Endothelial cell of umbilical vein (primary cell): Measurements from ENCODE around the gene ANGPT4. TPM values are rescaled to one million over a fixed set of nuclear protein-coding genes. Genes with fewer than 3 reads are reported as not detected.

Experiments
- BruUV-seq: library from RNA; stranded (reverse); fragments of 400-500 nt; replicated peaks from 2 replicates; lab custom pipeline; 2021; lab: Mats Ljungman, UMichigan
- CTCF ChIA-PET: fragments of 300-600, 350-600 bp; sonication (Branson Sonifier 250); formaldehyde crosslinking; loops from one replicate; lab custom pipeline; 2021; ENCODE audit warnings: antibody characterized with exemption, inconsistent platforms; lab: Charles Lee
- POLR2A ChIA-PET: fragments of 300-600, 350-600 bp; sonication (Branson Sonifier 250); formaldehyde crosslinking; loops from one replicate; lab custom pipeline; 2021; ENCODE audit warnings: antibody characterized with exemption, inconsistent platforms; lab: Charles Lee
- DNase-seq: peaks from one replicate; pipeline ENCODE4 v3.0.0-alpha.2; 2011; ENCODE audit warnings: low read depth, low spot score
- FAIRE-seq: peaks from 2 replicates; lab custom pipeline; 2011; peaks lifted over from hg19 to GRCh38; lab: Jason Lieb, UNC
- H2AFZ ChIP-seq: 2 replicates; pipeline ENCODE4 v1.6.0; 2012; ENCODE audit warnings: low read depth, low read length, control low read depth, inconsistent platforms
- H3K27ac ChIP-seq: 2 replicates; pipeline ENCODE4 v1.5.1; 2011; ENCODE audit warnings: low read depth, mild to moderate bottlenecking, control low read depth, low read length, moderate library complexity; ENCODE audit not compliant: insufficient read depth
- H3K27me3 ChIP-seq, 2 experiments: 2 replicates each; pipeline versions ENCODE4 v1.6.0 to v1.6.1; 2011; ENCODE audit warnings: low read length in 2 of 2, mixed read lengths in 1 of 2; ENCODE audit not compliant: control insufficient read depth in 2 of 2, insufficient read depth in 2 of 2
- H3K36me3 ChIP-seq, 2 experiments: 2 replicates in 1 of 2; 3 replicates in 1 of 2; pipeline ENCODE4 v1.5.1; 2011; ENCODE audit warnings: low read length in 2 of 2, mild to moderate bottlenecking in 1 of 2, moderate library complexity in 1 of 2; ENCODE audit not compliant: control insufficient read depth in 2 of 2, insufficient read depth in 2 of 2; ENCODE audit errors: extremely low read depth in 1 of 2
- H3K4me1 ChIP-seq: 3 replicates; pipeline ENCODE4 v1.5.1; 2011; ENCODE audit warnings: mild to moderate bottlenecking, low read length; ENCODE audit not compliant: control insufficient read depth, insufficient read depth; ENCODE audit errors: extremely low read depth
- H3K4me2 ChIP-seq: 2 replicates; pipeline ENCODE4 v1.6.1; 2011; ENCODE audit warnings: low read length, control low read depth, mixed read lengths; ENCODE audit not compliant: insufficient read depth
- H3K4me3 ChIP-seq, 3 experiments: fragments of 200-600 bp in 1 of 3; sonication (generic), shearing (Covaris generic) in 1 of 3; replicated peaks in 1 of 3; 2 replicates each; pipeline ENCODE4 v1.5.1; 2011 to 2016; ENCODE audit warnings: control low read depth in 3 of 3, low read length in 3 of 3, mild to moderate bottlenecking in 2 of 3, inconsistent platforms in 1 of 3, low read depth in 1 of 3, moderate library complexity in 1 of 3; ENCODE audit not compliant: insufficient read depth in 1 of 3
- H3K79me2 ChIP-seq: 2 replicates; pipeline ENCODE4 v1.6.0; 2012; ENCODE audit warnings: low read length, inconsistent platforms; ENCODE audit not compliant: control insufficient read depth, insufficient read depth
- H3K9ac ChIP-seq: replicated peaks from 2 replicates; pipeline ENCODE3; 2011; ENCODE audit warnings: low read length, control low read depth; ENCODE audit not compliant: insufficient read depth; ENCODE audit errors: extremely low read depth
- H3K9me1 ChIP-seq: replicated peaks from 3 replicates; pipeline ENCODE4 v1.6.0; 2011; ENCODE audit warnings: mild to moderate bottlenecking, low read length; ENCODE audit not compliant: control insufficient read depth, insufficient read depth; ENCODE audit errors: extremely low read depth
- H3K9me3 ChIP-seq: replicated peaks from 2 replicates; pipeline ENCODE4 v1.5.1; 2012; ENCODE audit warnings: low read length, inconsistent platforms; ENCODE audit not compliant: control insufficient read depth, insufficient read depth
- H4K20me1 ChIP-seq: replicated peaks from 2 replicates; pipeline ENCODE3; 2011; ENCODE audit warnings: mild to moderate bottlenecking, low read length; ENCODE audit not compliant: control insufficient read depth, insufficient read depth; ENCODE audit errors: extremely low read depth
- CTCF ChIP-seq, 2 donors: IDR thresholded peaks; 1 replicate in 1 of 2; 2 replicates in 1 of 2; pipeline ENCODE4 v1.5.1; 2011; ENCODE audit warnings: low read length in 2 of 2, mild to moderate bottlenecking in 2 of 2, moderate library complexity in 2 of 2, control low read depth in 1 of 2, inconsistent platforms in 1 of 2, low read depth in 1 of 2; ENCODE audit not compliant: insufficient read depth in 1 of 2; ENCODE audit errors: extremely low read depth in 1 of 2
- EZH2 ChIP-seq: IDR thresholded peaks from 2 replicates; pipeline ENCODE4 v1.6.1; 2012; ENCODE audit warnings: borderline replicate concordance, low read depth, mild to moderate bottlenecking, moderate library complexity, low read length, inconsistent platforms; ENCODE audit not compliant: severe bottlenecking
- FOS ChIP-seq: IDR thresholded peaks from 2 replicates; pipeline ENCODE4 v1.6.1; 2011; ENCODE audit warnings: mild to moderate bottlenecking, low read length, moderate library complexity, borderline replicate concordance; ENCODE audit not compliant: insufficient read depth
- GATA2 ChIP-seq: IDR thresholded peaks from 2 replicates; pipeline ENCODE4 v1.7.0; 2011; ENCODE audit warnings: low read depth, mild to moderate bottlenecking, moderate library complexity, mixed read lengths, low read length; ENCODE audit not compliant: insufficient read length, insufficient read depth
- JUN ChIP-seq: IDR thresholded peaks from 2 replicates; pipeline ENCODE4 v1.6.1; 2011; ENCODE audit warnings: borderline replicate concordance, low read depth; ENCODE audit not compliant: insufficient read length, insufficient read depth
- MAX ChIP-seq: IDR thresholded peaks from 2 replicates; pipeline ENCODE4 v1.6.1; 2011; ENCODE audit not compliant: insufficient read depth, insufficient read length
- MYC ChIP-seq: IDR thresholded peaks from one replicate; pipeline ENCODE4 v1.6.1; 2011; ENCODE audit warnings: mild to moderate bottlenecking, low read depth, low read length
- POLR2A ChIP-seq: IDR thresholded peaks from 2 replicates; pipeline ENCODE4 v1.6.1; 2012; ENCODE audit warnings: low read depth, mild to moderate bottlenecking, control low read depth, low read length
- POLR2AphosphoS5 ChIP-seq: IDR thresholded peaks from 2 replicates; pipeline ENCODE4 v1.6.1; 2012; ENCODE audit warnings: low read depth, mild to moderate bottlenecking, control low read depth, low read length, moderate library complexity; ENCODE audit not compliant: insufficient read depth
- dilution Hi-C: fragments of 300-500 bp; cut with MboI; formaldehyde crosslinking; loops from one replicate; pipeline ENCODE4 v1.15.0; 2019; ENCODE audit warnings: low sequenced_read_pairs; ENCODE audit not compliant: extremely low pct_ligation_motif_present
- intact Hi-C: fragments of 100-400 bp; cut with micrococcal nuclease; formaldehyde crosslinking; loops from one replicate; pipeline ENCODE4 v1.10.0; 2022
- polyA plus RNA-seq, 4 experiments: library from polyadenylated mRNA; depleted of rRNA in 3 of 4; stranded (reverse) in 3 of 4; unstranded in 1 of 4; fragments of >200 nt; gene quantifications; 2 replicates each; pipeline versions ENCODE4 v1.2.1 to v1.2.3, GENCODE V29; 2011 to 2012; ENCODE audit warnings: missing spikeins in 1 of 4
- total RNA-seq: library from RNA; stranded (reverse); gene quantifications from 2 replicates; pipeline ENCODE4 v1.2.3, GENCODE V29; 2021

The ANGPT4 gene
- total and polyA plus RNA-seq, 2 donors (not counting 3 experiments of a cell fraction or from before 2014, with no cell fraction given), result not detected

DNA sequence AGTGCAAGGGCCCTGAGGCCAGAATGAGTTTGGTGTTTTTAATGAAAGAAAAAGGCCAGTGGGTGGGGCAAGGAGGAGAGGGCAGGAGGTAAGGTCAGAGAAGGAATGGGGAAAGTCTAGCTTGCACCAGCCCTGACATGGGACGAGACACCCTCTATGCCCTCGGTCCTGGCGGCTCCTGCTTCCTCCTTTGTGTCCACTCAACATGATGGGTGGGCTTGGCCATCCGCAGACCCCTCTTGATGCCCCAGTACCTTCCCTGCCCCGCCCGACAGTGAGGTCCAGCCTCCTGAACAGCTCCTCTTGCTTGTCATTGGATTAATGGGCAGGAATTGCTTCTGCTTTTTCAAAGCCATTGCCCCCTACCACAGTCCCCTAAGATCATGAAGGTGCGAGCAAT, 33.6 kb upstream of the ANGPT4 start:
- Histone ChIP-seq H2AFZ (no peak overlapping the region), H3K27me3 (peaks cover 0 to 5% of the 10 kb centered on the region in 2 experiments), H3K4me1 (no peaks in the 10 kb centered on the region), H3K9me3 (no peaks in the 10 kb centered on the region), H3K36me3 (no peaks in the 10 kb centered on the region), H3K4me2 (no peak overlapping the region), H3K9me1 (no peaks in the 10 kb centered on the region), H3K27ac (no peak overlapping the region), H3K79me2 (no peaks in the 10 kb centered on the region), H3K4me3 (no peak overlapping the region), H3K9ac (no peak overlapping the region), H4K20me1 (no peaks in the 10 kb centered on the region)
- no peak for DNase-seq
- BruUV-seq, result no TSS peak
- no peak for TF ChIP-seq CTCF (IDR thresholded peaks at IDR 0.05; ENCODE audit: extremely low read depth in 1 of 2, insufficient read depth in 1 of 2, low read depth in 1 of 2, low read length in 2 of 2)
- no peak for TF ChIP-seq JUN
- TF ChIP-seq MAX, result no peak
- TF ChIP-seq EZH2, result no peak
- TF ChIP-seq POLR2A, result no peak
- TF ChIP-seq FOS, result no peak
- no peak for TF ChIP-seq MYC
- no peak for TF ChIP-seq POLR2AphosphoS5
- TF ChIP-seq GATA2, result no peak
- CTCF ChIA-PET, result interaction anchor here (1.0 kb wide), 1 partner anchor 133 kb away, joined by 4 read pairs; no protein-coding TSS in a partner anchor
- dilution Hi-C loops, result no loop called here
- FAIRE-seq, result no peak
- intact Hi-C loops, result loop anchor here (10.0 kb wide), 2 partner anchors 235 to 265 kb away; partner anchors contain the start of gene TMEM74B
- POLR2A ChIA-PET, result no interaction called here
